ENCODE results near the gene TRIM8.

- TF ChIP-seq GATA2 (IDR thresholded peaks at IDR 0.05; ENCODE audit: insufficient read depth, insufficient read length, low read depth, low read length) (no peak), CTCF (IDR thresholded peaks at IDR 0.05; ENCODE audit: extremely low read depth in 1 of 2, insufficient read depth in 1 of 2, low read depth in 1 of 2, low read length in 2 of 2) (no peak), EZH2 (IDR thresholded peaks at IDR 0.05; ENCODE audit: borderline replicate concordance, low read depth, low read length, severe bottlenecking) (no peak), MYC (IDR thresholded peaks at IDR 0.05; ENCODE audit: low read depth, low read length) (no peak)
These were observed 21.7 kb downstream of the TRIM8 start for GRCh38 chr10:102665904-102666509.

All from endothelial cell of umbilical vein (primary cell).